ENCODE measurements around the gene ARFGAP2.
"Not testable (repeated sequence)": the region's sequence is repeated elsewhere in the genome, so short reads cannot be mapped to it uniquely, and the experiment has no call there.

The ARFGAP2 gene

DNA sequence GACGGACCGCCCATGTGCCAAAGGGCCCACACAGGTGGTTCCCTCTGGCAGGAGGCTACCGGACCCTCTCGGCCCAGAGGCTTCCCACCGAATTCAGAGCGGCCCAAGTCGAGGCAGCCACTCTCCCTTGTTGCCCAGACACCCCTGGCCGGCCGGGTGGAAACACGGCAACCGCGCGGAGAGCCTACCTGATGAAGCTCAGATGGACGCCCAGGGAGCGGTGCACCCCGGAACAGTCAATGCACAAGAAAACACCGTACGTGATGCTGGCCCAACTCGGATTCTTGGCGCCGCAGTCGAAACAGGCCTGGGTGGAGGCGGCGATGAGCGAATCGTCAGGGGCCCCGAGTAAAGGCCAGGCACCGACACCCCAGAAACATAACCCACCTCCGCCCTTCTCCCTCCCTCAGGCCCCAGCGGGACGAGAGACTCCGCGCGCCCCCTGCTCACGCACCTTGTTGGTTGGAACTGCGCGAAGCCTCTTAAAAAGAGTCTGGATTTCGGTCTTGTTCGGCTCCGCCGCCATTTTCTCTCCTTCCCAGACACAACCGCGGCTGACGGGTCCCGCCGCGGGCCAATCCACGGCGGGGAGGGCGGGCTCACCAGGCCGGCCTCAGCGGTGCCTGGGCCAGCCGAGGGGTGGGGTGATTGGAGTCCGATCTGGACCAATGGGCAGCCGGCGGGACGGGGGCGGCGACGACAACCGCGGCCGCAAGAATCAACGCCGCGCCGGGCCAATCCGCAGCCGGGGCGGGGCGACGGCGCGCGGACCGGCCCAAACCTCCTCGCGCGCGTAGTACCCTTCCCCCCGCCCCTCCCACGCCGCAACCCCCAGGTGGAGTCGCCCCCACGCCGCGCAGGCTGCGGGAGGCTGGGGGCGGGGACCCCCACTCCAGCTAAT is at the start of gene ARFGAP2:
TSS of gene ARFGAP2 (minus strand) at position 552 of the 901 bp plus-strand sequence. CDS start at position 526, 26 bp downstream.
- peak; percentile 96 for DNase-seq

DNA sequence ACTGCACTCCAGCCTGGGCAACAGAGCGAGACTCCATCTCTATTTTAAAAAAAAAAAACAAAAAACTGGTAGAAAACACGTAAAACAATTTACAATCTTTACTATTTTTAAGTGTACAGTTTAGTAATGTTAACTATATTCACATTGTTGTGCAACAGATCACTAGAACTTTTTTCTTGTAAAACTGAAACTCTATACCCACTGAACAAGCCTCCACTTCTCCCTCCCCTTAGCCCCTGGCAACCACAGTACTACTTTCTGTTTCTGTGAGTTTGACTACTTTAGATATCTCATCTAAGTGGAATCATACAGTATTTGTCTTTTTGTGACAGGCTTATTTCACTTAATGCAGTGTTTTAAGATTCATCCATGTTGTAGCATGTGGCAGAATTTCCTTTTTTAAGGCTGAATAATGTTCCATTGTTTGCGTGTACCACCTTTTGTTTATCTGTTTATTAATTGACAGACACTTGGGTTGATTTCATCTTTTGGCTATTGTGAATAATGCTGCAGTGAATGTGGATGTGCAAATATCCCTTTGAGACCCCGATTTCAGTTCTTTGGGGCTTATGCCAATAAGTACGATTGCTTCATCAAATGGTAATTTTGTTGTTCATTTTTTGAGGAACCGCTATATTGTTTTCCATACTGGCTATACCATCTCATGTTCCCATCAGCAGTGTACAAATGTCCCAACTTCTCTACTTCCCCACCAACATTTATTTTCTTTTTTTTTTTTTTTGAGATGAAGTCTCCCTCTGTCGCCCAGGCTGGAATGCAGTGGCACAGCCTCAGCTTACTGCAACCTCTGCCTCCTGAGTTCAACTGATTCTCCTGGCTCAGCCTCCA is 49.1 kb upstream of the ARFGAP2 start:
- peak; percentile 42 for DNase-seq

DNA sequence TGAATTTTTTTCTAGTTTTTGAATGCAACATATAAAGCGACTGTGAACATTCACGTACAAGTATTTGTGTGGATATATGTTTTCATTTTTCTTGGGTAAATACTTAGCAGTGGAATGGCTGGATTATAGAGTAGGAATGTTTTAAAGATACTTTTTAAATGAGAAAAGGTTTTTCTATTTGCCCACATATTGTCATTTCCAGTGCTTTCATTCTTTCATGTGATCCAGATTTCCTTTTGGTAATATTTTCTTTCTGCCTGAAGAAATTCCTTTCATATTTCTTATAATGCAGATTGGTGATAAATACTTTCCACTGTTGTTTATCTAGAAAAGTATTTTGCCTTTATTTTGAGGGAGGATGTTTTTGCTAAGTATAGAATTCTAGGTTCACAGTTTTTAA is 46.0 kb upstream of the ARFGAP2 start:
- DNase-seq = no peak

DNA sequence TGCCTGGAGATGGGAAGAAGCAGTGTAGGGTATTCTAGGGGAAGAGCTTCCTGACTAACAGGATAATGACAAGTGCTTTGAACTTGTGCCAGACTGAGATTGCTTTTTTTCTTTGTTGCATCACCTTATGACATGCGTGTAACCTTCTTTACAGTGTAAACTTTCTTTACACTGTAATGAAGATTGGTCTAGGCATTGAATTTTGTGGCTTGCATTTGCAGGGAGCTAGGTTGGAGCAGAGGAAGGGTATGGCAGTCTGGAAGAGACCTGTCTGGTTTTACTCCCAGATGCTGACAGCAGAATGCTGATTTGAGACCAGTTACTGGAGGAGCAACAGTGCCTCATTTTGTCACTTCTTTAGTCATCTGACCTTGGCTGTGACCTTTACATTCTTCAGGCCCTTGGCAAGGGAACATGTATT is 43.7 kb upstream of the ARFGAP2 start:
- no peak for DNase-seq

DNA sequence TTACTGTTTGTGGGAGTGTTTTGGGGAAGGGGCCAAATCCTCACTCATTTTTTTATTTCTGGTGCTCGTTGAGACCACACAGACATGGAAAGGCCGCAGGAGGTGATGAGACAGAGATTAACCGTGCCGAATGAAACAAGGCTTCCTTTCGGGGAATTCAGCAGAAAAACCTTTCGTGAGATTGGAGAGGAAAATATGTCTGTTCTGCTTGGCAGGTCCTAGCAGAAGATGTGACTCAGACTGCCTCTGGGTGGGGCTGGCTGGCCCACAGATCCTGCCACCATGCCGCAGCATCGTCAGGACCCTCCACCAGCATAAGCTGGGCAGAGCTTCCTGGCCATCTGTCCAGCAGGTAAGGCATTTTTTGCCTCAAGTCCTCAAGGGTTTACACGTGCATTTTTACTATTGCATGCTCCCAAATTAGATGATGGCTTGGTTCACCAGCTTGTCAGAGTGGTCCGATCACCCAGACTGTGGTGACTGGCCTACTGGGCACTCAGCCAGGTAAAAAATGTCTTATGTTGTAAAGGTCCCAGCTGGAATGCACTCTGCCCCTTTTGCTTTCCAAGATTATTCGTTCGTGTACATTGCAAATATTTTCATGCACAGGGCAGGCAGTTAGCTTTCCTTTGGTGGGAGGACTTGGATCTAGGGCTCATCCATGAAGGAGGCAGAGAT is 39.6 kb upstream of the ARFGAP2 start:
- peak; percentile 80 for DNase-seq

DNA sequence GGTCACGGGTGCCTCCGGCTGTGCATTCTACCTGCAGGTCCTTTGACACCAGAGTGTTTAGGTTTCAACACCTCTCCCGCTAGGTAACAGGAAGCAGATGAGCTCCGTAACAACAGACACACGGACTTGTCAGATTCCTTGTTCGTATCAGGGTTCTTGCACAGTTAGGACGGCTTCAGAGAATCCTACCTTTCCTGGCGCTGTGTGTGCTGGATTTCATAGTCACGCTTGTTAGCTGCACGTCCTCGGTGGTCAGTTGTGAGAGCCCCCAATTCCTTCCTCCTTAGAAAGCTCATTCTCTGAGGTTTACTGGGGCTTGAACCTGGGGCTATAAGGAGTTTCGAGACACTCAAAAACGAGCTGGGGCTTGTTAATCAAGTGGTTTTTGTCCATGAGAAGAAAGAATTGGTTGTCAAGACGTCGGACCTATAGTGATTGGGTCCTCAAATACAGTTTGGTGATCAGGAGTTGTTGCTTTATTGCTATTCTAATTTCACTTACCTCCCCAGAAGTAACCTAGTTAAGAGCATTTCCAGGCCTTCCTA is 38.8 kb upstream of the ARFGAP2 start:
- DNase-seq = no peak

DNA sequence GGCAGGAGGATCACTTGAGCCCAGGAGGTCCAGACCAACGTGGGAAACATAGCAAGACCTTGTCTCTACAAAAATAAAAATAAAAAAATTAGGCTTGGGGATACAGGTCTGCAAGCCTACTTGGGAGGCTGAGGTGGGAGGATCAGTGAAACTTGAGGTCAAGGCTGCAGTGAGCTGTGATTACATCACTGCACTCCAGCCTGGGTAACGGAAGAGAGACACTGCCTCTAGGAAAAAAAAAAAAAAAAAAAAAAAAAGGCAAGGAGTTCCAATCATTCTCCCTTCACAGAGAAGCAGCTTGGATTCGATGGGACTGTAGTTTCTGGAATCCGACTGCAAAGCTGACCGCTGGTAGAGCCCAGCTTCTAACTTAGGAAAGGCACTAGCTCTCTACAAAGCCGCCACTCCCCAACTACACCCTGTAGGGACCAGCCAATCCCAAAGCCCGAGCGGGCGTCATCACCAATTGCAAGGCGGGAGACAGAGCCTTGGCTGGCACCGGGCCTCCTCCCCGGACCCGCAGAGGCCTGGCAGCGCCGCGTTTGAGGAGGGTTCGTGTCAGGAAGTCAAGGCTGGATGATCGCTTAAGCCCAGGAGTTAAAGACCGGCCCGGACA is 37.4 kb upstream of the ARFGAP2 start:
- DNase-seq = peak; percentile 88

DNA sequence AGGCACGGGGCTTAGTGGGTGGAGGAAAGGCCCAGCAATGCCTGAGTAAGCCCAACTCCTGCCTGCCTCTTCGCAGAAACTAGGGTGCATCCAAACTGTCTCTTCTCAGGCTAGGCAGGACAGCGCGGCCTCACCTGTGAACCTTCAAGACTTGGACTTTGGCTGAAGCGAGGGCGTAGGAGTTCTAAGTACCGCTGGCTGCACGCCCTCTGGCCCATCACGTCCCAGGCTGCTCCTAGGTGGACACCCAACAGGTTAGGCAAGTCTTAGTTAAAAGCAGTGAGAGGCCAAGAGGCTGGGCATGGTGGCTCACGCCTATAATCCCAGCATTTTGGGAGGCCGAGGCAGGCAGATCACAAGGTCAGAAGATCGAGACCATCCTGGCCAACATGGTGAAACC is 36.3 kb upstream of the ARFGAP2 start:
- DNase-seq = no peak

DNA sequence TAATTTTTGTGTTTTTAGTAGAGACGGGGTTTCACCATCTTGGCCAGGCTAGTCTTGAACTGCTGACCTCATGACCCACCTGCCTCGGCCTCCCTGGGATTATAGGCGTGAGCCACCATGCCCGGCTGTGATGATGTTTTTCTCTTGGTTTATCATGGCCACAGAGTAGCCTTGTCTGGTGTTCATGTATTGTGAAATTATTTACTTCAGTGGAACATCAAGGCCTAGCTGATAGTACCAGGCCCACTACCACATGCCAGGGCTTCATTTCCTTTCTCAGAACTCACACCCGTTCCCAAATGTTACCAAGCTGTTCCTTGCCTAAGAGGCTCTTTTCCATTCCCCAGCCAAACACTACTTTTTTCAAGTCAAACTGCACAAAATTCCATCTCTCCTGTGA is 31.9 kb upstream of the ARFGAP2 start:
- no peak for DNase-seq

DNA sequence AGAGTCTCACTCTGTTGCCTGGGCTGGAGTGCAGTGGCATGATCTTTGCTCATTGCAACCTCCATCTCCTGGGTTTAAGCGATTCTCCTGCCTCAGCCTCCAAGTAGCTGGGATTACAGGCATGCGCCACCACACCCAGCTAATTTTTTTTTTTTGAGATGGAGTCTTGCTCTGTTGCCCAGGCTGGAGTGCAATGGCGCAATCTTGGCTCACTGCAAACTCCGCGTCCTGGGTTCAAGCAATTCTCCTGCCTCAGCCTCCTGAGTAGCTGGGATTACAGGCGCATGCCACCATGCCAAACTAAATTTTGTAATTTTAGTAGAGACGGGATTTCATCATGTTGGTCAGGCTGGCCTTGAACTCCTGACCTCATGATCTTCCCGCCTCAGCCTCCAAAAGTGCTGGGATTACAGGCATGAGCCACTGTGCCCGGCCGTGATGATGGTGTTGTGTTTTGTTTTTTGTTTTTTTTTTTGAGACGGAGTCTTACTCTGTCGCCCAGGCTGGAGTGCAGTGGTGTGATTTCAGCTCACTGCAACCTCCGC is 31.4 kb upstream of the ARFGAP2 start:
- not testable (repeated sequence) for DNase-seq

DNA sequence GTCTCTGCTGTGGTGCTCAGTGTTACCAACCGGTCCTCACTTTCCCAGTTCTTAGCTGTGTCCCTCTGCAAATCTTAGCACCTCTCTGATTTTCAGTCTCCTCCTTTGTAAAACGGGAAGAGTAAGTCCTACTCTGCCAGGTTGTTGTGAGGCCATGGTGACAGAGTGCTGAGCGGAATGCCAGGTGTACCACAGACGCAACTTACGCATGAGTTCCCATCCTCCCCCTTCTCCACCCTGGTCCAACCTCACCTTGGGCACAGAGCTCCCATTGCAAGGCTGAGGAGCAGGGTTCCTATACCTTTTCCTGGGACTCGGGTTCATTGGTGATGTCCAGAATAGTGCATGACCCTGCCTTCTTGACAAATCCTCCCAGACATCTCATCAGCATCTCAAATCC is 30.8 kb upstream of the ARFGAP2 start:
- no peak for DNase-seq

DNA sequence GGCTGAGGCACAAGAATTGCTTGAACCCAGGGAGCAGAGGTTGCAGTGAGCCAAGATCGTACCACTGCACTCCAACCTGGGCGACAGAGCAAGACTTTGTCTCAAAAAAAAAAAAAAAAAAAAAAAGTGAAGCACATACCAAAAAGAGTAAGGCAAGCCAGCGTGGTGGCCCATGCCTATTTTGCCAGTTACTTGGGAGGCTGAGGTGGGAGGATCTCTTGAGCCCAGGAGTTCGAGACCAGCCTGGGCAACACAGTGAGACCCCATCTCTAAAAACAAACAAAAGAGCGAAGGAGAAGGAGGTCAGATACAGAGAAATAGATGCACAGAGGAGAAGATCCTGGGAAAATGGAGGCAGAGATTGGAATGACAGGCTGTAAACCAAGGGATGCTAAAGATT is 29.9 kb upstream of the ARFGAP2 start:
- DNase-seq = not testable (repeated sequence)

DNA sequence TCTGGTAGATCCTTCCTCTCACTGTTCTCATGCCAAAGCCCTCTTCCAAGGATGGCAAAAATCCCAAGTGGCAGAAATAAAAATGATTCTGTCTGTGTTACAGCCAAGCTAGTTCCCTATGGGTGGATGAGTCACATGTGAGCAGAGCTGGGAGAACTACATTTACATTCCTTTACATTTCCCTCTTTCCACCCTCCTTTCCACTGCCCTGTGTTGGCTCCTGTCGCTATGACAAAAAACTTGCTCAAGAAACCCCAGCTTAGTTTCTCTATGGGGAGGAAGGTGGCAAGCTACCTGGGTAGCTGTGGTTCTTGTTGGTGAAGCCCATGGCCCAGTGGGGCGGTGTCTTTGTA is 27.9 kb upstream of the ARFGAP2 start:
- no peak for DNase-seq

DNA sequence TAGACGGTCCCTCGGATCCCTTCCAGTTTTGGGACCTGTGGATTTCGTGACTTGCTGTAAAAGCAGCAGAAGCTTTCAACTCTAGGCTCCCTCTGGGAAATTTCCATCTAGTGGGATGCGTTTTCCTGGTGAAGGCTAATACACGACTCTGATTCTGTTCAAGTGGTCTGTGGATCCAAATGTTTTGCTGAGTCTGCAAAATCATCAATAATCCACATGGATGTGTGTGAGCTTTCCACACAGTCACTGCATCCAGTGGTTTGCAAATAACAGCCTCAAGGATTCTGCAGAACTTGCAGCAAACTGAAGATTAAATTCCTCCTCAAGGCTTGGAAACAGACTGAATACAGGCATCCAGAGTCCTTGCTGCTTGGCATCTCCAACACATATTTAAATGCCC is 25.9 kb upstream of the ARFGAP2 start:
- no peak for DNase-seq

DNA sequence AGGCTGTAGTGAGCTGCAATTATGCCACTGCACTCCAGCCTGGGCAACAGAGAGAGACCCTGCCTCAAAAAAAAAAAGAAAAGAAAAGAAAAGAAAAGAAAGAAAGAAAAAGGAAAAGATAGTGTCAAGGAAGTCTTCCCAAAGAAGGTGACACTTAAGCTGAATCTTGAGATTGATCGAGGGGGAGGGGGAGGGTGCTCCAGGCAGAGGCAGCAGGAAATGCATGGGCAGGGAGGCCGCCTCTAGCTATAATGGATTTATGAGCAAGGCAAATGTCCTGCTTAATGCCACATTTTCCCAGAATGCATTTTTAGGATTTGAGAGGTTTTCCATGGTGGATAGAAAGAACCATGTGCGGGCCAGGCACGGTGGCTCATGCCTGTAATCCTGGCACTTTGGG is 24.3 kb upstream of the ARFGAP2 start:
- DNase-seq = no peak

DNA sequence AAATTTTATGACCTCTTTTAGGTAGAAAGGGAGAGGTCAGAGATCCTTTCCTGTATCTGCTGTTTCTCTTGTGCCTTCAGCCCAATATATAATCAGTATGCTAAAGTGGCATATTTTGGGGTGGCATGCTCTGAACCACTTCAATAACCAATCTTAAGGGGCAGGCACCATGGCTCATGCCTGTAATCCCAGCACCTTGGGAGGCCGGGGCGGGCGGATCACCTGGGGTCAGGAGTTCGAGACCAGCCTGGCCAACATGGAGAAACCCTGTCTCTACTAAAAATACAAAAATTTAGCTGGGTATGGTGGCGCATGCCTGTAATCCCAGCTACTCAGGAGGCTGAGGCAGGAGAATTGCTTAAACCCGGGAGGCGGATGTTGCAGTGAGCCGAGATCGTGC is 21.5 kb upstream of the ARFGAP2 start:
- not testable (repeated sequence) for DNase-seq

DNA sequence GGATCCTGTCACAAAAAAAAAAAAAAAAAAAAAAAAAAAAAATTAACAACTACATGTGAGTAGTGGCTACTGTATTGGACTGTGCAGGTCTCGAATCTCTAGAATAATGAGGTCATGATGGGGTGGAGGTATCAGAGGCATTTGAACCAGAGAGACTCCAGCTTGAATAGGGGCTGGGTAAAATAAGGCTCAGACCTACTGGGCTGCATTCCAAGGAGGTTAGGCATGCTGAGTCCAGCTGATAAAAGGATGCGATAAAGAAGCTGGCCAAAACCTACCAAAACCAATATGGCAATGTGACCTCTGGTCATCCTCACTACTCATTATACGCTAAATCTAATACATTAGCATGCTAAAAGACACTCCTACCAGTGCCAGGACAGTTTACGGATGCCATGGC is 15.4 kb upstream of the ARFGAP2 start:
- no peak for DNase-seq

DNA sequence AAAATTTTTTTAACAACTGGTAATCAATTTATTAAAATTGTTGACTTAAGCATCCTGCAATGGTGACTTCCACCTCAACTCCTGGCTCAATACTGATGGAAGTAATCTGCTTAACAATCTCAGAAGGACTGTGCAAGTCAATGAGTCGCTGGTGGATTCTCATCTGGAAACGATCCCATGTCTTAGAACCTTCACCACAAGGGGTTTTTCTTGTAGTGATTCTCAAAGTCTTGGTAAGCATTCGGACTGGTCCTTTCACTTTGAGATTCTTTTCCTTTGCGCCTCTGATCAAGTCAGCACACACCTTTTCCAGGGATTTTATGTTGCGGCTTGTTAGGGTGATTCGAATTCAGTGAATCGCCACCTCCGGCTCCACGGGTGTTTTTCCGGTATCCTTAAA is 14.5 kb upstream of the ARFGAP2 start:
- not testable (repeated sequence) for DNase-seq

DNA sequence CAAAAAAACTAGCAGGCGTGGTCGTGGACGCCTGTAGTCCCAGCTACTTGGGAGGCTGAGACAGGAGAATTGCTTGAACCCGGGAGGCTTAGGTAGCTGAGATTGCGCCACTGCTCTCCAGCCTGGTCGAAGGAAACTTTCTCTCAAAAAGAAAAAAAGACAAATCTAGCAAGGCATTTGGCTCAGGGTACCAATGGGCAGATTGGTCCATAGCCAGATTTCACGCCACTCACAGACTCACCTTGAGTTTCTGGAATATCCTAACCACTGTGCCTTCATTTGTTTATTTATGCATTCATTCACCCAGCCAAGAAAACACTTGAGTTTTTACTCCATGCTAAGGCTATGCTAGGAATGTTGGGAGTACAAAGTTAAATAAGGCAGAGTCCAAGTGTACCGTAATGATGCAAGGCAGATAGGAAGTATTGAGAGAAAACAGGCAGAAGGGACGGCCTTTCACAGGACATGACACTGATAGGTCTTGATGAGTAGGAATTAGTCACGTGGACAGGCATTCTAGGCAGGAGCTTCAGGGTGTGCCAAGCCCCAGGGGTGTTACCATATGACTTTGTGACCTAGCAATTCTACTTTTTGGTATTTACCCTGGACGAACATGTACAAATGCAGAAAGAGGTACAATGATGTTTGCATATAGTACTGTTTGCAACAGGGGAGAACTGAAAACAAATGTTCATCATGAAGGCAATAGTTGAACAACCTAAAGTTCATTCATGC is 12.6 kb upstream of the ARFGAP2 start:
- no peak for DNase-seq

DNA sequence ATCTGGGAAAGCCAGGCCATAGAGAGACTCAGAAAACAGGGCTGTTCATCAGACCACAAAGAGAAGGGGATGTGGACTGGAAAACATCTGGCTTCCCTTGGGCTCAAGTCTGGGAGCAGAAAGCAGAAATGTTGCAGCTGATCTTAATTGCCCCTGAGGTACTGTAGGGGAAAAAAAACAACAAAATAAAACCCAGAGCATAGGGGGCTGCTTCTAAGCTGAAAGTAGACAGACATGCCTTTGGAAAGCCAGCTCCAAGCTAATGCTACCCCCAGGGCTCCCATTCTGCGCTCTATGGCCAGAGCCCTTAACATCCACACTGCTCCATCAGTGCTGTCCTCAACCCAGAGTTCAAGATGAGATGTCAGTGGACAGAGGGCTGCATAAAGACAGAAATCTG is 11.6 kb upstream of the ARFGAP2 start:
- no peak for DNase-seq

DNA sequence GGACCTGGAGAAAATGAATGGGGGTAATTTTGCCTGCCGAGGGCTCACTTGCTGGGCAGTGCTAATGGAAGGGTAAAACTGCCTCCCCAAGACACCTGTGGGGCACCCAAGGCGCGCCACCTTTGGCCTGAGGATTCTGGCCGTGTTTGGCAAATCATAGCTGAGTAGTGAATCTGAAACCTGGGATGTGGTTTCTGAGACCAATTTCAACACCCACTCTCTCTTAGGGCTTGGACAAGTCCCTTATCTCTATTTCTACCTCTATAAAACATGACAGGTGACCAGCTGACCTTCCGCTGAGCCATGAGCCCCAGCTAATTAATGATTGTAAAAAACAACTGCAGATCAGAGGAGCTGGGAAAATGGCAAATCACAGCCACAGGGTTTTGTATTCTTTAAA is 11.0 kb upstream of the ARFGAP2 start:
- no peak for DNase-seq

Measured in stimulated activated CD4-positive, alpha-beta T cell treated with anti-CD3 and anti-CD28 coated beads, Interleukin-4, amount 100 ng/mL, for 24 hours (primary cell).